LNCAP (cell line): ENCODE measurements around the gene KDM2B.

ENCODE experiments used
- CTCF ChIP-seq: fragments of 450-650 bp; IDR thresholded peaks from 2 replicates; pipeline ENCODE4 v1.5.1; 2017; ENCODE audit warnings: mild to moderate bottlenecking

Gene KDM2B

GRCh38 chr12:121614872-121615467 lies 34.1 kb upstream of the KDM2B start:
- no peak for TF ChIP-seq CTCF

- no peak for TF ChIP-seq CTCF
Observed at GRCh38 chr12:121613462-121613861, 32.6 kb upstream of the KDM2B start.

- no peak for TF ChIP-seq CTCF
Observed at GRCh38 chr12:121611306-121611705, 30.5 kb upstream of the KDM2B start.

GRCh38 chr12:121610239-121611149 lies 29.7 kb upstream of the KDM2B start:
- TF ChIP-seq CTCF, result no peak

GRCh38 chr12:121608301-121608700 lies 27.5 kb upstream of the KDM2B start:
- TF ChIP-seq CTCF, result no peak

- no peak for TF ChIP-seq CTCF
Observed at GRCh38 chr12:121603581-121603980, 22.8 kb upstream of the KDM2B start.

- TF ChIP-seq CTCF, result no peak; the same call in 1 of the 2 replicates
Observed at GRCh38 chr12:121602766-121603165, 21.9 kb upstream of the KDM2B start.
